Measurements from ENCODE around the gene SLC12A7. TPM values are rescaled to one million over a fixed set of nuclear protein-coding genes. Genes with fewer than 3 reads are reported as not detected.
A peak's percentile ranks its signal among the peaks of the same experiment; 100 is the strongest.
"Not testable (repeated sequence)": the region's sequence is repeated elsewhere in the genome, so short reads cannot be mapped to it uniquely, and the experiment has no call there.

The SLC12A7 gene
- total RNA-seq, 2 donors from 2014 or later: 17.6 to 28.2 TPM

- no peaks in the 10 kb centered on the region for H3K36me3 Mint-ChIP-seq (ENCODE audit: low read depth)
- no peak for ATAC-seq (replicated peaks)
- no peaks in the 10 kb centered on the region for H3K9me3 Mint-ChIP-seq
- H3K27me3 Mint-ChIP-seq: no peaks in the 10 kb centered on the region
- no peaks in the 10 kb centered on the region for H3K4me1 Mint-ChIP-seq
- H3K27ac Mint-ChIP-seq: no peak overlapping the region
- H3K4me3 Mint-ChIP-seq: no peak overlapping the region
Observed at GRCh38 chr5:1135696-1136525, 24.0 kb upstream of the SLC12A7 start.

- peak overlapping the region; percentile 25 for H3K27ac Mint-ChIP-seq
- ATAC-seq (replicated peaks): no peak
Observed at GRCh38 chr5:1134478-1134877, 22.6 kb upstream of the SLC12A7 start.

GRCh38 chr5:1133510-1134201 is 21.8 kb upstream of the SLC12A7 start:
- Mint-ChIP-seq H3K27me3 (no peaks in the 10 kb centered on the region), H3K4me1 (no peaks in the 10 kb centered on the region), H3K9me3 (no peaks in the 10 kb centered on the region), H3K36me3 (ENCODE audit: low read depth) (no peaks in the 10 kb centered on the region), H3K27ac (no peak overlapping the region), H3K4me3 (no peak overlapping the region)
- no peak for ATAC-seq (replicated peaks)

More at GRCh38 chr5:1134478-1134877, 22.6 kb upstream of the SLC12A7 start:
- H3K4me1 Mint-ChIP-seq: no peaks in the 10 kb centered on the region
- no peaks in the 10 kb centered on the region for H3K27me3 Mint-ChIP-seq
- H3K4me3 Mint-ChIP-seq: no peak overlapping the region
- H3K36me3 Mint-ChIP-seq (ENCODE audit: low read depth): no peaks in the 10 kb centered on the region
- H3K9me3 Mint-ChIP-seq: no peaks in the 10 kb centered on the region

- no peak for ATAC-seq (replicated peaks)
- H3K4me1 Mint-ChIP-seq: no peaks in the 10 kb centered on the region
- H3K27me3 Mint-ChIP-seq: no peaks in the 10 kb centered on the region
- H3K9me3 Mint-ChIP-seq: no peaks in the 10 kb centered on the region
- H3K27ac Mint-ChIP-seq: no peak overlapping the region
- no peaks in the 10 kb centered on the region for H3K36me3 Mint-ChIP-seq (ENCODE audit: low read depth)
- H3K4me3 Mint-ChIP-seq: no peak overlapping the region
Observed at GRCh38 chr5:1133108-1133507, 21.2 kb upstream of the SLC12A7 start.

- no peak overlapping the region for H3K27ac Mint-ChIP-seq
Observed at GRCh38 chr5:1132570-1132969, 20.7 kb upstream of the SLC12A7 start.

GRCh38 chr5:1131726-1132125 is 19.9 kb upstream of the SLC12A7 start:
- Mint-ChIP-seq H3K27me3 (no peaks in the 10 kb centered on the region), H3K27ac (no peak overlapping the region), H3K4me3 (no peak overlapping the region), H3K9me3 (no peaks in the 10 kb centered on the region), H3K36me3 (ENCODE audit: low read depth) (no peaks in the 10 kb centered on the region), H3K4me1 (no peaks in the 10 kb centered on the region)
- ATAC-seq (replicated peaks): no peak

More at GRCh38 chr5:1132570-1132969, 20.7 kb upstream of the SLC12A7 start:
- Mint-ChIP-seq H3K4me1 (no peaks in the 10 kb centered on the region), H3K9me3 (no peaks in the 10 kb centered on the region), H3K4me3 (no peak overlapping the region), H3K27me3 (no peaks in the 10 kb centered on the region), H3K36me3 (ENCODE audit: low read depth) (no peaks in the 10 kb centered on the region)
- no peak for ATAC-seq (replicated peaks)

- Mint-ChIP-seq H3K27me3 (no peaks in the 10 kb centered on the region), H3K27ac (no peak overlapping the region), H3K4me3 (no peak overlapping the region), H3K4me1 (no peaks in the 10 kb centered on the region), H3K9me3 (no peaks in the 10 kb centered on the region), H3K36me3 (ENCODE audit: low read depth) (no peaks in the 10 kb centered on the region)
- ATAC-seq (replicated peaks): no peak
Observed at GRCh38 chr5:1131191-1131621, 19.3 kb upstream of the SLC12A7 start.

- ATAC-seq (replicated peaks): no peak
- Mint-ChIP-seq H3K27ac (no peak overlapping the region), H3K4me1 (no peaks in the 10 kb centered on the region), H3K27me3 (no peaks in the 10 kb centered on the region), H3K4me3 (no peak overlapping the region), H3K9me3 (no peaks in the 10 kb centered on the region), H3K36me3 (ENCODE audit: low read depth) (no peaks in the 10 kb centered on the region)
Observed at GRCh38 chr5:1130218-1130946, 18.5 kb upstream of the SLC12A7 start.

GRCh38 chr5:1129711-1130055 is 17.8 kb upstream of the SLC12A7 start:
- no peaks in the 10 kb centered on the region for H3K27me3 Mint-ChIP-seq
- H3K4me3 Mint-ChIP-seq: no peak overlapping the region
- H3K27ac Mint-ChIP-seq: no peak overlapping the region
- no peaks in the 10 kb centered on the region for H3K36me3 Mint-ChIP-seq (ENCODE audit: low read depth)
- no peaks in the 10 kb centered on the region for H3K4me1 Mint-ChIP-seq
- H3K9me3 Mint-ChIP-seq: no peaks in the 10 kb centered on the region
- no peak for ATAC-seq (replicated peaks)

GRCh38 chr5:1128977-1129710 is 17.3 kb upstream of the SLC12A7 start:
- Mint-ChIP-seq H3K4me3 (no peak overlapping the region), H3K27ac (no peak overlapping the region), H3K4me1 (no peaks in the 10 kb centered on the region), H3K27me3 (no peaks in the 10 kb centered on the region), H3K36me3 (ENCODE audit: low read depth) (no peaks in the 10 kb centered on the region), H3K9me3 (no peaks in the 10 kb centered on the region)
- no peak for ATAC-seq (replicated peaks)

- Mint-ChIP-seq H3K9me3 (no peaks in the 10 kb centered on the region), H3K27me3 (no peaks in the 10 kb centered on the region), H3K27ac (no peak overlapping the region), H3K4me3 (no peak overlapping the region), H3K36me3 (ENCODE audit: low read depth) (no peaks in the 10 kb centered on the region), H3K4me1 (no peaks in the 10 kb centered on the region)
- ATAC-seq (replicated peaks): no peak
Observed at GRCh38 chr5:1127959-1128785, 16.3 kb upstream of the SLC12A7 start.

- H3K4me3 Mint-ChIP-seq; H3K27ac Mint-ChIP-seq; H3K4me1 Mint-ChIP-seq; ATAC-seq (replicated peaks); H3K36me3 Mint-ChIP-seq (ENCODE audit: low read depth); H3K27me3 Mint-ChIP-seq; H3K9me3 Mint-ChIP-seq: not testable (repeated sequence)
Observed at GRCh38 chr5:1125695-1126094, 13.8 kb upstream of the SLC12A7 start.

- Mint-ChIP-seq H3K36me3 (ENCODE audit: low read depth) (no peaks in the 10 kb centered on the region), H3K27me3 (no peaks in the 10 kb centered on the region), H3K4me1 (no peaks in the 10 kb centered on the region), H3K4me3 (no peak overlapping the region), H3K27ac (no peak overlapping the region), H3K9me3 (no peaks in the 10 kb centered on the region)
- no peak for ATAC-seq (replicated peaks)
Observed at GRCh38 chr5:1125030-1125357, 13.1 kb upstream of the SLC12A7 start.
